Adrenal gland (tissue), 12 donors: ENCODE results near the gene PLG. TPM values are rescaled to one million over a fixed set of nuclear protein-coding genes. Genes with fewer than 3 reads are reported as not detected.

ENCODE experiments used
- DNase-seq, 7 donors: peaks; one replicate each; pipeline ENCODE4 v3.0.0-alpha.2; 2019 to 2020
- H3K27ac ChIP-seq, 5 donors: fragments of 200-600 bp; sonication (generic) in 4 of 5; 1 replicate in 3 of 5; 2 replicates in 2 of 5; pipeline versions ENCODE4 v1.5.1 to v1.8.0; 2016 to 2020; ENCODE audit warnings: mild to moderate bottlenecking in 1 of 5
- H3K27me3 ChIP-seq: fragments of 200-600 bp; 2 replicates; pipeline ENCODE4 v1.8.0; 2021
- H3K36me3 ChIP-seq, 2 donors: fragments of 200-600 bp; replicated peaks in 1 of 2; 1 replicate in 1 of 2; 2 replicates in 1 of 2; pipeline versions ENCODE4 v1.5.1 to v1.8.0; 2018 to 2022
- H3K4me1 ChIP-seq, 2 donors: fragments of 200-600 bp; replicated peaks in 1 of 2; 1 replicate in 1 of 2; 2 replicates in 1 of 2; pipeline versions ENCODE4 v1.5.1 to v1.8.0; 2018 to 2021
- H3K4me3 ChIP-seq, 4 donors: fragments of 200-600 bp; sonication (generic) in 3 of 4; one replicate each; pipeline ENCODE4 v1.5.1; 2016 to 2018
- H3K9me3 ChIP-seq, 3 donors: fragments of 200-600 bp; sonication (generic) in 1 of 3; replicated peaks in 1 of 3; 1 replicate in 2 of 3; 2 replicates in 1 of 3; pipeline versions ENCODE4 v1.5.1 to v1.8.0; 2016 to 2021
- CTCF ChIP-seq, 6 experiments: fragments of 450-650 bp in 4 of 6; fragments of 200-600 bp in 2 of 6; sonication (generic) in 1 of 6; IDR thresholded peaks; 1 replicate in 5 of 6; 2 replicates in 1 of 6; pipeline versions ENCODE4 v1.5.1 to v1.8.0; 2016 to 2021; ENCODE audit warnings: antibody characterized with exemption in 6 of 6, mild to moderate bottlenecking in 2 of 6, moderate library complexity in 1 of 6
- POLR2A ChIP-seq, 2 donors: fragments of 450-650 bp; IDR thresholded peaks; one replicate each; pipeline ENCODE4 v1.6.1; 2017; ENCODE audit warnings: antibody characterized with exemption in 2 of 2, mild to moderate bottlenecking in 2 of 2, moderate library complexity in 1 of 2
- WGBS, 4 donors: extraction: QIAGEN DNeasy Blood & Tissue Kit in 2 of 4; methylation state at CpG; one replicate each; pipeline versions ENCODE4 v1.1.5 to v1.1.7; 2013 to 2017; 5-methylcytosine and 5-hydroxymethylcytosine counted together
- intact Hi-C, 2 donors: fragments of 100-400 bp; cut with DNase I; formaldehyde crosslinking; loops; one replicate each; pipeline versions ENCODE4 v1.14.1 to v1.15.0; 2022 to 2023
- polyA plus RNA-seq, 3 donors: library from polyadenylated mRNA; stranded (reverse); fragments of 200-250 nt in 2 of 3; fragments of 350-450 nt in 1 of 3; fragmentation: Illumina TruSeq in 1 of 3; extraction: RNeasy Lipid Tissue Mini Kit (QIAGEN cat#74804) in 1 of 3; gene quantifications; one replicate each; pipeline ENCODE4 v1.2.3, GENCODE V29; 2013 to 2014
- total RNA-seq, 9 donors: library from RNA; depleted of rRNA in 4 of 9; stranded (reverse); fragments of >200 nt in 4 of 9; fragments of 120-200 nt in 1 of 9; fragmentation: NEBNext Ultra II Directional in 1 of 9; extraction: Animal tissue kit (Norgen Biotek cat#: 25700) in 1 of 9; gene quantifications; one replicate each; pipeline versions ENCODE4 v1.1.0 to v1.2.4, GENCODE V29; 2013 to 2023
- donor health status: healthy with polysubstance abuse.
- donor health status: Bipolar disorder and iron deficiency.
- donor health status: DM: yes; HTN: yes; CAD: no.
- donor health status: DM: no; HTN: no; CAD: no.
- donor health status: DM: no; HTN: no; CAD: no.
- donor health status: DM: yes; HTN: yes; CAD: no.

PLG gene
- total and polyA plus RNA-seq, 12 donors, result 0.72 to 1.1 (median 0.80) TPM; not detected in 8

GRCh38 chr6:160755165-160755564 is 53.1 kb downstream of the PLG start:
- Histone ChIP-seq H3K27ac (no peak overlapping the region), H3K9me3 (no peaks in the 10 kb centered on the region), H3K4me1 (no peaks in the 10 kb centered on the region), H3K4me3 (no peak overlapping the region), H3K36me3 (no peaks in the 10 kb centered on the region), H3K27me3 (peaks cover 4% of the 10 kb centered on the region)
- intact Hi-C loops, result no loop called here
- no peak for DNase-seq
- 17 to 40% (median 20%) methylated on average over 2 of the region's 2 CpGs for WGBS, 4 donors
- TF ChIP-seq CTCF (IDR thresholded peaks at IDR 0.05) (no peak), POLR2A (IDR thresholded peaks at IDR 0.05) (no peak)

- H3K4me3 ChIP-seq, result no peak overlapping the region
- no peak for DNase-seq
- no peaks in the 10 kb centered on the region for H3K9me3 ChIP-seq
- intact Hi-C loops, result no loop called here
- WGBS, 4 donors, result 91 to 98% (median 94%) methylated on average over 1 of the region's 1 CpG
- peaks cover 4% of the 10 kb centered on the region for H3K27me3 ChIP-seq
- no peaks in the 10 kb centered on the region for H3K4me1 ChIP-seq
- no peak overlapping the region for H3K27ac ChIP-seq
- no peak for TF ChIP-seq POLR2A (IDR thresholded peaks at IDR 0.05)
- TF ChIP-seq CTCF (IDR thresholded peaks at IDR 0.05), result no peak
- H3K36me3 ChIP-seq, result no peaks in the 10 kb centered on the region
Measured at GRCh38 chr6:160756021-160756420, 54.0 kb downstream of the PLG start.

GRCh38 chr6:160756871-160757270 is 54.8 kb downstream of the PLG start:
- WGBS, 4 donors, result 55 to 78% (median 70%) methylated on average over 4 of the region's 4 CpGs
- intact Hi-C loops, result no loop called here
- Histone ChIP-seq H3K4me3 (no peak overlapping the region), H3K27me3 (peaks cover 4% of the 10 kb centered on the region), H3K4me1 (no peaks in the 10 kb centered on the region), H3K9me3 (peaks cover 0 to 6% (median 6%) of the 10 kb centered on the region in 3 donors), H3K27ac (no peak overlapping the region), H3K36me3 (no peaks in the 10 kb centered on the region)
- TF ChIP-seq CTCF (IDR thresholded peaks at IDR 0.05), result no peak
- no peak for TF ChIP-seq POLR2A (IDR thresholded peaks at IDR 0.05)
- no peak for DNase-seq

DNA sequence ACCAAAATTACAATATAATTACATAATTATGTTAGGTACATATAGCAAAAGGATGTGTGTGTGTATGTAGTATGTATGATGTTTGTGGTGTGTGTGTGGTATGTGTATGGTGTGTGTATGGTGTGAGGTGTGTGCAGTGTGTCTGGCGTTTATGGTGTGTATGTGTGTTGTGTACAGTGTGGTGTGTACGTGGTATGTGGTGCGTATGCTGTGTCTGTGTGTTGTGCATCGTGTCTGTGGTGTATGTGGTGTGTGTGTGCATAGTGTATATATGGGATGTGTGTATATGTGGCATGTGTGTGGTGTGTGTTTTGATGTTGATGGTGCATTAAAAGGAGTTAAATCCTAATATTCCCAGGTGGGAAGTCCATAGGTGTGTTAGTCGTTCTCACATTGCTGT is 62.8 kb downstream of the PLG start:
- Histone ChIP-seq H3K27ac (no peak overlapping the region), H3K9me3 (peaks cover 0 to 12% (median 6%) of the 10 kb centered on the region in 3 donors), H3K4me1 (peaks cover 0 to 4% of the 10 kb centered on the region in 2 donors), H3K27me3 (no peaks in the 10 kb centered on the region), H3K36me3 (no peaks in the 10 kb centered on the region), H3K4me3 (no peak overlapping the region)
- TF ChIP-seq POLR2A (IDR thresholded peaks at IDR 0.05), result no peak
- TF ChIP-seq CTCF (IDR thresholded peaks at IDR 0.05), result no peak
- WGBS, 4 donors, result 86 to 89% (median 87%) methylated on average over 5 of the region's 5 CpGs
- no peak for DNase-seq
- intact Hi-C loops, result no loop called here
